B cell (primary cell): ENCODE data around the gene ZNF831. TPM values are rescaled to one million over a fixed set of nuclear protein-coding genes. Genes with fewer than 3 reads are reported as not detected.

ENCODE experiments used
- ATAC-seq: fragments of 200-7000 bp; cut with Tn5 transposase; one replicate; pipeline ENCODE4 v1.10.0; 2021; ENCODE audit warnings: low read depth, mild to moderate bottlenecking, moderate number of reproducible peaks, moderate library complexity
- CTCF ChIA-PET: fragments of 350-600 bp; sonication (Branson Sonifier 250); formaldehyde crosslinking; loops from one replicate; lab custom pipeline; 2021; ENCODE audit warnings: antibody characterized with exemption, inconsistent platforms; lab: Charles Lee
- POLR2A ChIA-PET: fragments of 350-600 bp; sonication (Branson Sonifier 250); formaldehyde crosslinking; loops from one replicate; lab custom pipeline; 2021; ENCODE audit warnings: antibody characterized with exemption; lab: Charles Lee
- DNase-seq: peaks from one replicate; pipeline ENCODE4 v3.0.0; 2013
- H2AFZ ChIP-seq: 2 replicates; pipeline ENCODE4 v1.6.1; 2012; ENCODE audit warnings: mild to moderate bottlenecking, low read depth, low read length; ENCODE audit not compliant: insufficient read depth, poor library complexity, severe bottlenecking
- H3K27ac ChIP-seq, 2 donors: 1 replicate in 1 of 2; 2 replicates in 1 of 2; pipeline ENCODE4 v1.5.1; 2012 to 2013; ENCODE audit warnings: low read length in 2 of 2, mild to moderate bottlenecking in 2 of 2, moderate library complexity in 1 of 2
- H3K27me3 ChIP-seq, 4 experiments: fragments of 200-600 bp in 1 of 4; sonication (generic) in 1 of 4; replicated peaks in 1 of 4; 1 replicate in 2 of 4; 2 replicates in 2 of 4; pipeline versions ENCODE4 v1.6.1 to v1.7.0; 2013 to 2016; ENCODE audit warnings: low read length in 3 of 4, mild to moderate bottlenecking in 2 of 4, mixed read lengths in 1 of 4, moderate library complexity in 1 of 4; ENCODE audit not compliant: insufficient read depth in 4 of 4, control insufficient read depth in 3 of 4; ENCODE audit errors: control extremely low read depth in 1 of 4
- H3K36me3 ChIP-seq, 2 experiments: replicated peaks in 1 of 2; 1 replicate in 1 of 2; 2 replicates in 1 of 2; pipeline versions ENCODE4 v1.6.1 to v1.7.1; 2013; ENCODE audit warnings: low read length in 1 of 2; ENCODE audit not compliant: insufficient read depth in 2 of 2, control insufficient read depth in 1 of 2; ENCODE audit errors: control extremely low read depth in 1 of 2, extremely low read depth in 1 of 2
- H3K4me1 ChIP-seq, 2 donors: fragments of 200-600 bp in 1 of 2; sonication (generic) in 1 of 2; 1 replicate in 1 of 2; 2 replicates in 1 of 2; pipeline versions ENCODE4 v1.5.1 to v1.6.1; 2013 to 2017; ENCODE audit warnings: low read length in 2 of 2; ENCODE audit not compliant: control insufficient read depth in 2 of 2, insufficient read depth in 2 of 2
- H3K4me2 ChIP-seq: replicated peaks from 2 replicates; pipeline ENCODE3; 2012; ENCODE audit warnings: mild to moderate bottlenecking, low read depth, low read length; ENCODE audit not compliant: poor library complexity, severe bottlenecking
- H3K4me3 ChIP-seq, 5 experiments: fragments of 200-600 bp in 1 of 5; sonication (generic) in 1 of 5; 1 replicate in 3 of 5; 2 replicates in 2 of 5; pipeline versions ENCODE4 v1.5.1 to v1.7.0; 2011 to 2016; ENCODE audit warnings: low read length in 4 of 5, mild to moderate bottlenecking in 4 of 5, low read depth in 2 of 5, control low read depth in 1 of 5, moderate library complexity in 1 of 5; ENCODE audit not compliant: insufficient read depth in 1 of 5; ENCODE audit errors: control extremely low read depth in 1 of 5, extremely low read depth in 1 of 5
- H3K79me2 ChIP-seq: fragments of 200-600 bp; sonication (generic); one replicate; pipeline ENCODE4 v1.6.0; 2016; ENCODE audit warnings: low read length; ENCODE audit not compliant: control insufficient read depth, insufficient read depth
- H3K9ac ChIP-seq: fragments of 200-600 bp; sonication (generic); 2 replicates; pipeline ENCODE4 v1.6.1; 2017; ENCODE audit warnings: mild to moderate bottlenecking, low read length, moderate library complexity
- H3K9me3 ChIP-seq, 3 donors: one replicate each; pipeline versions ENCODE4 v1.6.1 to v1.7.1; 2013; ENCODE audit warnings: low read length in 2 of 3; ENCODE audit not compliant: control insufficient read depth in 2 of 3, insufficient read depth in 1 of 3; ENCODE audit errors: control extremely low read depth in 1 of 3
- H4K20me1 ChIP-seq: 2 replicates; pipeline ENCODE4 v1.6.0; 2012; ENCODE audit warnings: mild to moderate bottlenecking, low read length; ENCODE audit not compliant: insufficient read depth, control insufficient read depth, poor library complexity, severe bottlenecking
- H3K27ac Mint-ChIP-seq: one replicate; pipeline ENCODE4 v1.8.0; 2021; ENCODE audit warnings: mixed read lengths
- H3K27me3 Mint-ChIP-seq: one replicate; pipeline ENCODE4 v1.8.0; 2021; ENCODE audit warnings: mixed read lengths
- H3K4me1 Mint-ChIP-seq: one replicate; pipeline ENCODE4 v1.8.0; 2021; ENCODE audit warnings: mixed read lengths
- H3K4me3 Mint-ChIP-seq: one replicate; pipeline ENCODE4 v1.8.0; 2021; ENCODE audit warnings: mixed read lengths
- H3K9me3 Mint-ChIP-seq: one replicate; pipeline ENCODE4 v1.8.0; 2022; ENCODE audit warnings: mixed read lengths; ENCODE audit not compliant: insufficient read depth
- CTCF ChIP-seq: fragments of 200-600 bp; IDR thresholded peaks from one replicate; pipeline ENCODE4 v1.8.0; 2022; ENCODE audit warnings: antibody characterized with exemption, mild to moderate bottlenecking
- EZH2 ChIP-seq: IDR thresholded peaks from 2 replicates; pipeline ENCODE4 v1.6.1; 2012; ENCODE audit warnings: borderline replicate concordance, low read depth, mild to moderate bottlenecking, moderate library complexity, low read length; ENCODE audit not compliant: insufficient read depth, poor library complexity, severe bottlenecking
- WGBS: methylation state at CpG from one replicate; pipeline ENCODE4 v1.1.5; 2013; ENCODE audit warnings: missing lambda C conversion rate; ENCODE audit not compliant: insufficient coverage; 5-methylcytosine and 5-hydroxymethylcytosine counted together
- intact Hi-C: fragments of 100-400 bp; cut with micrococcal nuclease; formaldehyde crosslinking; loops from one replicate; pipeline ENCODE4 v1.10.0; 2022
- polyA plus RNA-seq: library from polyadenylated mRNA; depleted of rRNA; stranded (reverse); fragments of >200 nt; gene quantifications from 2 replicates; pipeline ENCODE4 v1.2.3, GENCODE V29; 2012
- total RNA-seq, 2 donors: library from RNA; stranded (reverse); fragments of 120-200 nt in 1 of 2; gene quantifications; 1 replicate in 1 of 2; 2 replicates in 1 of 2; pipeline versions ENCODE4 v1.2.3 to v1.2.4, GENCODE V29; 2013 to 2022

Gene ZNF831
- total and polyA plus RNA-seq, 2 donors (not counting 1 experiment from before 2014, with no cell fraction given), result 1.7 to 14.1 TPM

GRCh38 chr20:59131551-59132285 lies 31.9 kb upstream of the ZNF831 start:
- POLR2A ChIA-PET, result no interaction called here

More at GRCh38 chr20:59131551-59132285, 31.9 kb upstream of the ZNF831 start:
- Histone ChIP-seq H3K4me1 (peaks cover 26 to 27% of the 10 kb centered on the region in 2 donors), H3K9me3 (no peaks in the 10 kb centered on the region), H3K36me3 (peaks cover 2% of the 10 kb centered on the region in 2 experiments), H3K27ac (no peak overlapping the region), H3K4me2 (no peak overlapping the region), H2AFZ (no peak overlapping the region), H3K9ac (no peak overlapping the region), H3K27me3 (no peaks in the 10 kb centered on the region), H3K4me3 (no peak overlapping the region), H4K20me1 (no peaks in the 10 kb centered on the region), H3K79me2 (peaks cover 84% of the 10 kb centered on the region)
- H3K4me3 Mint-ChIP-seq, result no peak overlapping the region
- peaks cover 61% of the 10 kb centered on the region for H3K4me1 Mint-ChIP-seq
- WGBS, result 90% methylated on average over 3 of the region's 6 CpGs
- CTCF ChIA-PET, result interaction anchor here (0.6 kb wide), 1 partner anchor 17 kb away, joined by 4 read pairs; no protein-coding TSS in a partner anchor
- intact Hi-C loops, result no loop called here
- H3K27ac Mint-ChIP-seq, result peak overlapping the region; percentile 29
- H3K27me3 Mint-ChIP-seq, result no peaks in the 10 kb centered on the region
- no peaks in the 10 kb centered on the region for H3K9me3 Mint-ChIP-seq
- ATAC-seq (no peak), DNase-seq (no peak)
- TF ChIP-seq CTCF, result no peak
- no peak for TF ChIP-seq EZH2
